SIG-M5 (cell line): ENCODE data around the gene SHMT2.

Experiments
- DNase-seq: peaks from one replicate; lab custom pipeline; 2025; lab: John Stamatoyannopoulos, UW

Gene SHMT2

DNA sequence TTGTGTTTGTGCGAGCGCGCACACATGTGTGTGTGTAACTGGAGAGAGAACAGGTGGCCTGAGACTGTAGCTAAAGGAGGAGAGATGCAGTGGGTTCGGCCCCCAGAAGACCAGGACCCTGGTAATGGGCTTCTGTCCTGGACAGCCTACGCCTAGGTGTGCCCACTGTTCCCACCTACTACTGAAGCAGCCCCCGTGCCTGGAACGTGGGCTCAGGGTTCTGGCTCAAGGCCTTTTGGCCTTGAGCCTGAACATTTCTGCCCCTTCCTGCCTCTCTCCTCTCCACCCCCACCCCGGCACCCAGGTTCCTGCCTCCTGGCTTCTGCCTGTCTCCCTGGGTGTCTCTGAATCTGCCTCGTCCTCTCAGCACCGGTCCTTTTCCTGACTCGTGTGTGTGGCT is 14.4 kb upstream of the SHMT2 start:
- DNase-seq: no peak

DNA sequence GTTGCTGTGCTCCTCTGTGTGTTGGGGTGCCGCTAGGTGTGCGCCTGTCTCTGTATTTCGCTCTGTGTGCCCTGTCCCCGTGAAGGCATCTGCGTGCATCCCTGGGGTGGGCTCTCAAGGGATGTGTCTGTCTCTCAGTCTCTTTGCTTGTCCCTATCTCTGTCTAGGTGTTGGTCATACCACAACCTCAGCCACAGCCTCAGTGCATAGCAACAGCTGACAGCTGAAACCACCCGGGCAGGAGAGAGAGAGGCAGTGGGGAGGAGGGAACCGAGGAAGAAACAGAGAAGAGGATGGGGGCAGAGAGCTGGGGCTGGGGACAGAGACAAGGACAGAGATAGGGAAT is 13.9 kb upstream of the SHMT2 start:
- DNase-seq: no peak

DNA sequence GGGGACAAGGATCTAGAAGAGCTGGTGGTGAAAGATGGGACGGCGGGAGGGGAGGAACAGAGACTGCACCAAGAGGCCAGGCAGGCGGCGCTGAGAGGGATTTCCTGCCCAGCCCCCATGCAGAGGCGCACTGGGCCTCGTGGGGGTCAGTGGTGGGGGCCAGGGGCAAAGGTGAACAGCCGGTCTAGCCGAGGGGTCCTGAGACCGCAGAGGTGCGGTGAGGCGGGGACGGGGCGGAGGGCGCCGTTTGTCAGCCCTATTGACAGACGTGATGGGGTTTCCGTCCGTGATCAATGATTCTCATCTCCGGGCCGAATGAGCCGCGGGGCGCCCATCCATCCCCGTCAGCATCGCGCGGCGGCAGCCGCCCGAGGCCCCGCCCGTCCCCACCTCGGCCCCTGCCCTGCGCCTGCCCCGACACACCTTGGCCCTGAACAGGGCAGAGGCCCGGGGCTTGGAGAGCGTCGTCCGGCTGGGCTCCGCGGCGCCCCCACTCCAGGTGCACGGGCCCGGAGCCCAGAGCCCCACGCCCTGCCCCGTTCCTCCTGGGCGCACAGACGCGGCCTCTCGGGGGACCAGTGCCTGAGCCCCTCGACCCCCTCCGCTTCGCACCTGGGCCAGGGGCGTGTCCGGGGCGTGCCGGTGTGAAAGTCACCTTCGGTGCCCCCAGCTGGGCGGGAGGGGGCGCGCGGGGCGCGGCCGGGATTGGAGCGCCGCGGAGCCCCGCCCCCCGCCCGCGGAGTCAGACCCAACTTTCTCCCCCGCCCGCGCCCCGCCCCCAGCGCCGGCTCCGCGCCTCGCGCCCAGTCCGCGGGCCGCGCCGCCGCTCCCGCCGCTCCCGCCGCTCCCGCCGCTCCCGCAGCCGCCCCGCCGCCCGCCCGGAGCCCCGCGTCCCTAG is 13.2 kb upstream of the SHMT2 start, which contains the start of gene NXPH4:
TSS of gene NXPH4 (plus strand) at position 781 of the 898 bp plus-strand sequence. CDS start 176 bp downstream, outside the sequence.
- DNase-seq: no peak

DNA sequence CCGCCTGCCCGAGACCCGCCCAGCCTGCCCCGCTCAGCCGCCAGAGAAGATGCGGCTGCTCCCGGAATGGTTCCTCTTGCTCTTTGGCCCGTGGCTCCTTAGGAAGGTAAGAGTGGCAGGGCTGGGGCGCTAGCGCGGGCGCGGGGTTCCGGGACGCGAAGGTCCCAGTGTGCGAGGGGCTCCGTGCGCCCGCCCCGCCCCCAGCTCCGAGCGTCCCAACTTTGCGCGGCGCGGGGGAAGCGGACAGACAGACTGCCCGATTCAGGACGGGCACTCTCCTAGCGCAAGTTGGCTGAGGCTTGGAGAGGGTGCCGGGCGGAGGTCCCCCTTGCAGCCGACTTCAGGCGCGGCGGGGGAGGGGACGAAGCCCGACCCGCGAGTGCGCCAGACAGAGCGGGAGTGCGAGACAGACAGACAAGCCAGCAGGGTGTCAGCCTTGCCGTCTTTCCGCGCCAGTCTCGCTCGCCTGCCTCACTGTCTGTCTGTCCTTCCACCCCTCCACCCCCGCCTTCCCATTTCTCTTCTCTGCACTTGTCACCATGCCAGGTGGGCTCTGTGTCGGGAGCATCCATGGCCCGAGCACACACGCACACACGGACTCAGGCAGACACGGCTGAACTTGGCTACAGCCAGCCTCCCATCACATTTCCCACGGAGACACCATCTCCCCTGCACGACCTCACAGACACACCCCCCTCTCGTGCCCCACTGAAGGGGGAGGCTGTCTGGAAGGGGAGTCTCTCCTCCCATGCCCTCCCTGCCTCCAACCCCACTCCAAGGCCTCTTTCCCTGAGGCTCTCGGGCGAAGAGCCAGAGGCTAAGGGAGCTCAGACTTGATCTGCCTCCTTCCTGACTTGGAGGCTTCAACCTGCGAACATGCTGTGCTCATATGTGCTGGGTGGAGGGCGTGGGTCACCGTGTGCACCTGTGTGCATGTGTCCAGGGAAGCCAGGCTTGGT is 12.3 kb upstream of the SHMT2 start:
- DNase-seq: no peak

DNA sequence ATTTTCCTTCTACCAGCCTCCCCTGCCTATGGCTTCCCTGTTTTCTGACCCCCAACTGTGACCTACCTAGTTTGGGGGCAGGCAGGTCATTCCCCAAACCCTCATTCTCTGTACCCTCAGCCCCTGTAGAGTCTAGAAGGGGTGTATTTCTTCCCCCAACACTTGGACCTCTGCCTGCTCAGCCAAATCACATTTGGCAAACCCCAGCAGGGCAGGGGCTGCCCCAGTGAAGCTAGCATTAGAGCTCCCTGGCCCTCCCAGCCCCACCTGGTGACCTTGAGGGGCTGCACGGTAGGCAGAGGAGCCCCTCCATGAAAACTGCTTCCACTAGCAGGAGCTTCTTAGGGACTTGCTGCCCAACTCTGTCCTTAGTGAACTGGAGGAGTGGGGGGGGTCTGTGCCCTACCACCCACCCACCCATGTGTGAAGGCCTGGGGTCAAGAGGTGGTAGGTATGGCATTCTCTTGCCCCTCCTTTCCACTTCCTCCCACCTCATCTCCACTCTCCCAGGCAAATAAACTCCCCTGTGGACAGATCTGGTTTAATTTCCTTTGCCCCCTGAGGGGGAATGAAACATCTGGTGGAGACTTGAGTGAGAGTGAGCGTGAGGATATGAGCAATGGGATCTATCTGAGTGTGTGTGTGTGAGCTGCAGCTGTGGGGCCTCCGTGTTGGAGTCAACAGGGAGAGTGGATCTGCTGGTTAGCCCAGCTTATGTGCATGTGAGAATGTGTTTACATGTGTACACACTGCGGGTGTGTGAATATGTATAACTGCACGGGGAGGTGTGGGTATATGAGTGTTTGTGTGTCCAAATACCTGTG is 11.3 kb upstream of the SHMT2 start:
- DNase-seq: no peak

DNA sequence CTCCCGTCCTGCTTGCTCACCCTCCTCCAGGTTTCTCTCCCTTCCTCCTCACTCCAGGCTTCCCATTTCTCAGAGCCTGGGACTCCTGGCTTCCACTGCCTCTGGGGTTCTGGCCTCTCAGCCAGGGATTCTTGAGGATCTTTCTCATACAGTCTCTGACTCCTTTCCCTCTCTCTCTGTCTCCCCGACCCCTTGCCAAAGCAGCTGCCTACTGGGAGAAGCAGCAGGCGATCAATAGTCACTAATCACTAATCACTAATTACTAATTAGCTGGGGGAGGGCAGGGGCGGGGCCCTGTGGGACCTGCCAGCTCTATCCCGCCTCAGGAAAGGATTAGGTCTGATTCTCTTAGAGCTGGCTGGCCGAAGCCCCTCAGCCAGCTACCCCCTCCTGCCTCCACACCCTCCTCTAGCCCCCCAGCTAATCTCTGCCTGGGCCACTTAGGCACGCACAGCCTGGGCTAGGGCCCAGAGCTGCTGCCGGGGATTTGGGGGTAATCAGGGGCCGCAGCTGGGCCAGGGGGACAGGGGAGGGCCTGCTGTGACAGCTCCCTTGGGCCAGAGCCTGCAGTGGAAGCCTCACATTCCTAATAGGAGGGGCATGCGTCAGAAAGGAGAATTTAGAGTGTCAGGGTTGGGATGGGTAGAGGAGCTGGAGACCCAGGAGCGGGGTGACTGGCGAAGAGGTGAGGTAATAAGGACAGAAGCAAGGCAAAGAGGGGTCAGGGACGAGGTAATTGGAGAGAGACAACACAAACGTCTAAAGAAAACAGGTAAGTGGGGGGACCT is 10.1 kb upstream of the SHMT2 start:
- no peak for DNase-seq

DNA sequence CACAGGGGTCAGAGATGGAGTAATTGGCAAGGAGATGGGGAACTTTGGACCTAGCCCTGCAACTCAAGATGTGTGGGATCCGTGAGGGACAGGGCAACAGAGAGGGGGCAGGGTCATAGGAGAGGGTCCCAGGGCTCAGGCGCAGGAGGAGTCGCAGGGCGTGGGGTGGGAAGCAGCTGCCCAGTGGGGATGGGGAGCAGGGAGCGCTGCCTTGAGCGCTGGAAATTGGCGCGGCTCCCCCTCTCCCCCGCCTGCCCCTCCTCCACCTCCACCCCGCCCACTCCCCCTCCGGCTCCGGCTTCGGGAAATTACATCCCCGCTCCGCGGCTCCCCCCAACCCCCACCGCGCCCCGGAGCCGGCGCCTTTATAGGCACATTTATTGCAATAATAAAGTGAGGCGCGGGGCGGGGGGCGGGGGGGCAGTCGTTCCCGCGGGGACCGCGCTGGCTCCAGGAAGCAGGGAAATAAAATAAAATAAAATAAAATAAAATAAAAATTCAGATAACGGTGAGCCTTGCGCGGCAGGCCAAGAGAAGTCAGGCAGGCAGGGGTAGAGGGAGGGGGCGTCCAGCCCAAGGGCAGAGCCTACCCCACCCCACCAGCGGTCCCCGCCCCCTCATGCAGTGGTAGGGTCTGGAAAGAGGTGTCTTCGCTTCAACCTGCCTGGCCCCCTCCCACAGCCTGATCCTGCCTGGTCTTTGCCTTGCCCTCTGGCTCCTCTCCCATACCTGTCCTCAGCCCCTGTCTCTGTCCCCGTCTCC is 9.3 kb upstream of the SHMT2 start:
- no peak for DNase-seq

DNA sequence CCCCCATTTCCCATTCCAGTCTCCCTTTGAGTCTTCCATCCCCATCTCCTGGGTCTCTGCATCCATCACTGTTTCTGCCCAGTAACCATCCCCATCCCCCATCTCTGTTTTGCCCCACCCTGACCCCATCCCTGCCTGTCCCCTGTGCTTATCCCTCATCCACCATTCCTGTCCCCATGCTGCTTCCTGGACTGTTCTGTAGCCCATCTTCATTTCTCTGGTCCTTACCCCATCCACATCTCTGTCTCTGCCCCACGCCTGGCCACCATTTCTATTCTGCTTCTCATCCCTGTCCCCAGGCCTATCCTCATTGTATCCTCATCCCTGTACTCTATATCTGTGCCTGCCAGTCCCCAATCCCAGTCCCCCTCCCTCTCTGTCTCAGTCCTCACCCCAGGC is 8.7 kb upstream of the SHMT2 start:
- DNase-seq: no peak

DNA sequence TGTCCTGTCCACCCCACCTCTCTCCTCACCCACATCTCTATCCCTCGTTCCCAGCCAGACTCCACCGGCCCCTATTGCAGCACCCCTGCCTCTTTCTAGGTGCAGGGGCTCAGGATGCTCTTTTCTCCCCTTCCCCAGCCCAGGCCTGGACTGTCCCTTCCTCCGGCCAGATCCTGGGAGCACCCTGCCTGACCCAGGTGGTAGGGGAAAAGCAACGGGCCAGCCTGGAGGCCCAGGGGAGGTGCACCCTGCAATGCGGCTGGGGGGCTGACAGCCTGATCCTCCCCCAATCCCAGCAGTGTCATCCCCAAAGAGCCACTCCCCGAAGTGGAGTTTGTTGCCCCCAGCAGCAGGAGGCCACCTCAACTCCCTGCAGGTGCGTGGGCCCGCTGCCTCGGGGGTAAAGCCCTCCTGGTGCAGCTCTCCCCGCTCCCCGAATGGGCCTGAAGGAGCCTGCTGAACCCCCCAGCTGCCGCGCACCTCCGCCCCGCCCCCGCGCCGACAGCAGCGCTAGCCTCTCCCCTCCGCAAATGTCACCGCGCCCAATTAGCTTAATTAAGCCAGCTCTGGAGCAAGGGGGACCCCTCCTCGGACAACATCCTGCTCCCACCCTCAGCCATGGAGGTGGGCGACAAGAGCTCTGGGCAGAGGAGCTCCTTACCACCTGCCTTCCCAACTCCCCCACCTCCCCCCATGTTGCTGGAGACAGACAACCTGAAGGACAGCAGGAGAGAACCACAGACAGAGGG is 8.2 kb upstream of the SHMT2 start:
- DNase-seq: no peak

DNA sequence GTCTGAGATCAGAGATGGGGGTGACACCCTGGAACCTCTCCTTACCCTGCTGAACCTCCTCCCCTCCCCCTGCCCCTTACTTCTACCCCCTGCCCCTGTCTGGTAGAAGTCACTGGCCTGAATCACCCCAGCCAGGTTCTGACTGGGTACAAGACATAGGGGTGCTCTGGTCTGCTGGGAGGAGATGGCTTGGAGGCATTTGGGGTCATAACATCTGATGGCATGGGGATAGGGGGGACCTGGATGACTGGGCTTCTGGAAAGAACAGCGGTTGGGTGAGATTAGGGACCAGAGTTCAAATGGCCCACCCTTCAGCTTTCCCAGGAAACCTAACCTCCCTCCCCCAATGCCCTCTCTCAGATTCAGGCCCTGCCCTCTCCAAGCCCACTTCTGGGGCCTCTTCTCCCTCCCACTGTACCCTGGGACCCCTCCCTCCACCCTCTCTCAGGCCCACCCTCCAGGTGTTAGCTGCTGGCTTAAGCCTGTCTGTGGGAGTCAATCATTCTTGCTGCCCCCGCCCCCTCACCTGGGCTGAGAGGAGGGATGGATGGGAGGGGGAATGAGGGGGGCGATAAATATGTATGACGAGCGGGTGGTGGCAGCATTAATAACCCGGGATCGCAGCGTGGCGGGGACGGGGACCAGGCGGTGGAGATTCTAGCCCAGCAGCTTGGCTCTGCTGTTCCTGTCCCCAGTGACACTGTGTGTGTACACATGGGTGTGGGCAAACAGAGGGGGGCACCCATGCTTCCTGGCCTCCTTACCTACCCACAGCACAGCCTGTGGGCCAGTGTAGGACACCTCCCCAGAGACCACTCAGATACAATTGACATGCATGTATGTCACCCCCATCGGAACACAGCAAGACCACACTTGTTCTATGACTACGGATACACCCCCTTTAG is 7.0 kb upstream of the SHMT2 start:
- DNase-seq: no peak

DNA sequence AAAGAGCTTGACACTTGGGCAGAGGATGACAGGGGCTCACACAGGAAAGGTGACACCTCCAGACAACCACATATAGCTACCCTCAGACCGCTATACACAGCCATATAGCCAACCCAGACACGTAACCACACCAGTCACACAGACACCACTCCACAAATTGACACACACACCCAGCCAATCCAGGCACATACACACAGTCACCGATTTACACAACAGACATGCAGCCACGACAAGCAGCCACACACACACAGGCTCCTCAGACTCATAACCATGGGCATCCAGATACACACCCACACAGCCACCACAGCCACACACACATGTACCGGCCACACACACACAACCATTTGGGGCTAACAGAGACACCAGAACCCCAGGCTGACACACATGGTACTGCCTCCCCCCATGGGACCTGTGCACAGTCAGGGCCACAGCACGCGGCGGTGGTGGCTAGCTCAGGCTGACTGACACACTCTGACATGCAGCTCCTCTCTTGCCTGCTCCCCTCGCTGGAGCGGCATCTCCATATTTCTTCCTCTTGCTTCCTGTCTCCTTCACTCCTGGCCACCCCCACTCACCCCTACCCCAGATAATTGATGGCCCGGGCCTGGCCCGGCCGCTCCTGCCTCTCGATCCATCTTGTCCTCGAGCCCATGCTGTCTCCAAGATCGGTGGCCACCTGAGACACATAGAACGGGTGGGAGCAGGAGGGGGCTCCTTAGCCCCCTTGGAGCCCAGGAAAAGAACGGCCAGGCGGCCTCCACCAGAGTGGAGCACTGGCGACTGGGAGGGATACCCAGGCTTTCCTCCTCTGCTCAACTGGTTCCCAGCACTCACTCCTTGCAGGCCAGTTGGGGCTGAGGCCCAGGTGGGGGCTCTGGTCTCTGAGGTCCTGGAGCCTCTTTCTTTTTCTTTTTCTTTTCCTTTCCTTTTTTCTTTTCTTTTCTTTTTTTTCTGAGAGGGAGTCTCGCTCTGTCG is 6.0 kb upstream of the SHMT2 start:
- no peak for DNase-seq

DNA sequence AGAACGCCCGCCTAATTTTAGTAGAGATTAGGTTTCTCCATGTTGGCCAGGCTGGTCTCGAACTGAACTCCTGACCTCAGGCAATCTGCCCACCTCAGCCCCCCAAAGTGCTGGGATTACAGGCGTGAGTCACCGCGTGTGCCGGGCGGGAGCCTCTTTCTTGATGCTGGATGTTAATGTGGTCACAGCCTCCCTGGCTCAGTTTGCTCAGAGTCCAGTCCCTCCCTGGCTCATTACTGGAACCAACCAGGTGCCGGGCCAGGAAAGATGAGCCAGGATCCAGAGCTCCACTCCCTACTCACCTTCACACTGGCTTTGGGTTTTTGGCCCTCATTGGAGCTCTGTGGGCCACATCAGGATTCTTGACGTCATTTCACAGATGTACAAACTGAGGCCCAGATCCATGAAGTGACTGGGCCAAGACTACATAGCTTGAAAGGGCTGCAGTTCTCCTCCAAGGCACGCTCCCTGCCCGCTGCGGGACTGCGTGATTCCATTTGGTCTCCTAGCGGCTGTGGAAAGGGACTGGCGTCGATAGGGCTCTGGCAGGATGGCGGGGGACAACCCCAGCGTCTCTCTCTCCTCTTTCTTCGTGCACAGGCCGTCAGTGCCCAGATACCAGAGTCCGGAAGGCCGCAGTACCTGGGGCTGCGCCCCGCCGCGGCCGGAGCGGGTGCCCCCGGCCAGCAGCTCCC is 5.1 kb upstream of the SHMT2 start:
- no peak for DNase-seq

DNA sequence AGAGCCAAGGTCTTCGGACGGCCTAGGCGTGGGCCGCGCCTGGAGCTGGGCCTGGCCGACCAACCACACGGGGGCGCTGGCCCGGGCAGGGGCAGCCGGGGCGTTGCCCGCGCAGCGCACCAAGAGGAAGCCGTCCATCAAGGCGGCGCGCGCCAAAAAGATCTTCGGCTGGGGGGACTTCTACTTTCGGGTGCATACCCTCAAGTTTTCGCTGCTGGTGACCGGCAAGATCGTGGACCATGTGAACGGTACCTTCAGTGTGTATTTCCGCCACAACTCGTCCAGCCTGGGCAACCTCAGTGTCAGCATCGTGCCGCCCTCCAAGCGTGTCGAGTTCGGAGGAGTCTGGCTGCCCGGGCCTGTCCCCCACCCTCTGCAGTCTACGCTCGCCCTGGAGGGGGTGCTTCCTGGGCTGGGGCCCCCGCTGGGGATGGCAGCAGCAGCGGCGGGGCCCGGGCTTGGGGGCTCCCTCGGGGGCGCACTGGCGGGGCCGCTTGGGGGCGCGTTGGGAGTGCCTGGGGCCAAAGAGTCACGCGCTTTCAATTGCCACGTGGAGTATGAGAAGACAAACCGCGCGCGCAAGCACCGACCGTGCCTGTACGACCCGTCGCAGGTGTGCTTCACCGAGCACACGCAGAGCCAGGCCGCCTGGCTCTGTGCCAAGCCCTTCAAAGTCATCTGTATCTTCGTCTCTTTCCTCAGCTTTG is 4.4 kb upstream of the SHMT2 start:
- no peak for DNase-seq

DNA sequence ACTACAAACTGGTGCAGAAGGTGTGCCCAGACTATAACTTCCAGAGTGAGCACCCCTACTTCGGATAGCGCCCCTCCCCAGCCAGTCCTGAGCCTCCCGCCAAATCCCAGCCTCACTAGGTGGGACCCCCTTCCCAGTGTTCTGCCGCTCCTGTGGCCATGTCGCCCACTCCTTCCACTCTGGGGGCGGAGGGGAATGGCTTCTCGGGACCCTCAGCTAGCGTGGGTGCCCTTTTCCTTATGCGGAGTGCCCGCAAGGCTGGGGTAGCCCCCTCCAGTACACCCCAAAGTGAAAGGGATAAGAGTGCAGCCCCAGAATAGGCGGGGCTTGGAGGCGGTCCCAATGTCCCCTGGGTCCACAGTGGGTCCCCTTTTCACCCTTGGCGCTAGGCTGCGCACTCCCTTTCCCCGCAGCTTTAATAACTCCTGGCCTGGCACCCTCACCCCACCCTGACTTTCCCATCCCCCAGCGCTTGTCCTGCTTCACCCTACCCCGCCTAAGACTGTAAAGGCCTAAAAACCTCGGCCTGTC is 3.8 kb upstream of the SHMT2 start:
- no peak for DNase-seq

DNA sequence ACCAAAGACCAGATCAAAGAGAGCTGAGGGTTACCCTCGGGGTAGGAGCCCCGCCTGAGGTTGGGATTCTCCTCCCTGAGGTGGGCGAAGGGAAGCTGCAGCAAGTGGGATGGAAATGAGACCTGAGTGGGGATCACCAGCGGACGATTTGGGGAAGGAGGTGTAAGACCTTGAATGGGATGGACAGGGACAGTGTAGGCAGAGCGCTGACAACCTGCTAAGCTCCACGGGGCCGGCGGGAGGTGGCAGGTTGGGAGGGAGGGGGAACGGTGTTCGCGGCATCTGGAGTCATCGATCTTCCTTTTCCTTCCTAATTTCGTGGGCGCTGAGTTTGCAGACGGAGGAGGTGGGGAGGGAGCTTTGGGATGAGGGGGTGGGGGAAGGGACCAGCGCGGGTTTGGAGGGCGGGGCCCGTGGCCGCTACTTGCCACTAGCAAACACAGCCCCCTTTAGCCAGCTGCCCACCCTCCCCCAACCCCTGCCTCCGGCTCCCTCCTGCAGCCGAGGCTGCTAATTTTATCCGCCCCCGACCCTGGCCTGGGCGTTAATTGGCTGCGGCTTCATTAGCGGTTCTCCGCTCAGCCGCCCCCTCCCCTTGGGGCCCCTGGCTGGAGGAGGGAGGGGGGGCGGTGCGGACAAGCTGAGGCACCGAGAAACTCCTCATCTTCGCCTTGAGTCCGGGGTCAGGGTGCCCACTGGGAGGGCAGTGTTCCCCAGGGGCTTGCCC is 2.8 kb upstream of the SHMT2 start:
- DNase-seq: no peak
